K562 (cell line): Measurements from ENCODE around the gene LSP1. TPM values are rescaled to one million over a fixed set of nuclear protein-coding genes. Genes with fewer than 3 reads are reported as not detected.

Experiments used
- ATAC-seq: fragments of 200-7000 bp; cut with Tn5 transposase; 3 replicates; pipeline ENCODE4 v1.9.1; 2020; ENCODE audit warnings: moderate library complexity
- BruUV-seq: library from RNA; stranded (reverse); fragments of 400-500 nt; replicated peaks from 2 replicates; lab custom pipeline; 2021; lab: Mats Ljungman, UMichigan
- CTCF ChIA-PET: fragments of 300-600 bp; formaldehyde crosslinking; extraction: SDS; loops from one replicate; lab custom pipeline; 2021; ENCODE audit warnings: low intra/inter-chr PET ratio; lab: Yijun Ruan, JAX
- POLR2A ChIA-PET: fragments of 300-600, 350-650 bp; sonication (Branson Sonifier 250); formaldehyde crosslinking; extraction: SDS; loops from one replicate; lab custom pipeline; 2021; ENCODE audit warnings: antibody characterized with exemption, inconsistent platforms; lab: Yijun Ruan, JAX
- DNase-seq, 4 experiments: peaks; one replicate each; pipeline versions ENCODE4 v3.0.0 to v3.0.0-alpha.2; 2011 to 2018; ENCODE audit warnings: low spot score in 3 of 4, mixed read lengths in 3 of 4; ENCODE audit errors: extremely low read depth in 1 of 4
- FAIRE-seq: peaks from 2 replicates; lab custom pipeline; 2011; peaks lifted over from hg19 to GRCh38; lab: Jason Lieb, UNC
- H2AFZ ChIP-seq: 2 replicates; pipeline ENCODE4 v1.6.0; 2011; ENCODE audit warnings: low read depth, low read length, control low read depth, inconsistent platforms
- H3K27ac ChIP-seq: fragments of 200-600 bp; 3 replicates; pipeline ENCODE4 v1.8.0; 2011; ENCODE audit warnings: low read depth, mild to moderate bottlenecking, control low read depth, inconsistent platforms, low read length, moderate library complexity, mixed read lengths; ENCODE audit errors: extremely low read depth
- H3K27me3 ChIP-seq, 2 experiments: fragments of 300-600 bp in 1 of 2; 2 replicates in 1 of 2; 3 replicates in 1 of 2; pipeline versions ENCODE4 v1.6.0 to v1.8.0; 2011; ENCODE audit warnings: inconsistent platforms in 2 of 2, low read length in 2 of 2, mild to moderate bottlenecking in 1 of 2, mixed read lengths in 1 of 2, moderate library complexity in 1 of 2; ENCODE audit not compliant: control insufficient read depth in 2 of 2, insufficient read depth in 2 of 2
- H3K36me3 ChIP-seq: fragments of 300-600 bp; 3 replicates; pipeline ENCODE4 v1.8.0; 2011; ENCODE audit warnings: mild to moderate bottlenecking, low read length, inconsistent platforms; ENCODE audit not compliant: control insufficient read depth, insufficient read depth
- H3K4me1 ChIP-seq, 2 experiments: fragments of 200-600 bp in 1 of 2; replicated peaks in 1 of 2; 2 replicates in 1 of 2; 3 replicates in 1 of 2; pipeline versions ENCODE4 v1.5.1 to v1.8.0; 2011; ENCODE audit warnings: inconsistent platforms in 2 of 2, low read length in 2 of 2, mild to moderate bottlenecking in 1 of 2, mixed read lengths in 1 of 2, moderate library complexity in 1 of 2; ENCODE audit not compliant: control insufficient read depth in 2 of 2, insufficient read depth in 2 of 2
- H3K4me2 ChIP-seq: 2 replicates; pipeline ENCODE4 v1.6.1; 2011; ENCODE audit warnings: low read length, control low read depth, inconsistent platforms, mixed read lengths; ENCODE audit not compliant: insufficient read depth
- H3K4me3 ChIP-seq: fragments of 200-600 bp; sonication (generic), shearing (Covaris generic); 2 replicates; pipeline ENCODE4 v1.5.1; 2016; ENCODE audit warnings: control low read depth, inconsistent platforms
- H3K79me2 ChIP-seq: fragments of 200-600 bp; 3 replicates; pipeline ENCODE4 v1.8.0; 2011; ENCODE audit warnings: low read length, inconsistent platforms; ENCODE audit not compliant: control insufficient read depth, insufficient read depth
- H3K9ac ChIP-seq, 2 experiments: 2 replicates each; pipeline versions ENCODE4 v1.6.0 to v1.6.1; 2011; ENCODE audit warnings: low read depth in 2 of 2, low read length in 2 of 2, control low read depth in 1 of 2, inconsistent platforms in 1 of 2, mild to moderate bottlenecking in 1 of 2, mixed read lengths in 1 of 2; ENCODE audit not compliant: insufficient read depth in 1 of 2
- H3K9me1 ChIP-seq: one replicate; pipeline ENCODE4 v1.6.0; 2011; ENCODE audit warnings: inconsistent platforms, mild to moderate bottlenecking, low read length, moderate library complexity; ENCODE audit not compliant: control insufficient read depth, insufficient read depth
- H3K9me3 ChIP-seq: replicated peaks from 2 replicates; pipeline ENCODE4 v1.5.1; 2011; ENCODE audit warnings: low read depth, low read length, inconsistent platforms; ENCODE audit not compliant: control insufficient read depth, insufficient read depth
- H4K20me1 ChIP-seq: replicated peaks from 2 replicates; pipeline ENCODE4 v1.6.1; 2011; ENCODE audit warnings: low read length, inconsistent platforms, mixed read lengths; ENCODE audit not compliant: control insufficient read depth, insufficient read depth
- ARID1B ChIP-seq: fragments of 450-650 bp; IDR thresholded peaks from 2 replicates; pipeline ENCODE4 v1.6.1; 2016; ENCODE audit warnings: antibody characterized with exemption, mild to moderate bottlenecking, inconsistent platforms
- DIDO1 ChIP-seq: fragments of 450-650 bp; IDR thresholded peaks from 2 replicates; pipeline ENCODE4 v1.6.1; 2016; ENCODE audit warnings: low read depth, missing biosample characterization, missing genetic modification characterization
- VEZF1 ChIP-seq: fragments of 200-800 bp; sonication (Bioruptor generic); IDR thresholded peaks from 2 replicates; pipeline ENCODE4 v1.6.1; 2017; ENCODE audit warnings: missing genetic modification characterization, missing compliant biosample characterization
- XRCC5 ChIP-seq: fragments of 200-400 bp; formaldehyde crosslinking; IDR thresholded peaks from 2 replicates; pipeline ENCODE4 v1.6.1; 2017; ENCODE audit warnings: low read depth, mild to moderate bottlenecking, low read length
- ZNF239 ChIP-seq: fragments of 250-450 bp; sonication (Bioruptor Pico); IDR thresholded peaks from 2 replicates; pipeline ENCODE4 v1.4.0; 2020; ENCODE audit warnings: mild to moderate bottlenecking
- ZNF280B ChIP-seq: fragments of 250-450 bp; sonication (Bioruptor Pico); IDR thresholded peaks from 2 replicates; pipeline ENCODE4 v1.5.1; 2021; ENCODE audit warnings: mild to moderate bottlenecking
- WGBS: fragments of 100-300 bp; shearing (Covaris generic); methylation state at CpG from one replicate; pipeline ENCODE4 v1.1.6; 2016; ENCODE audit warnings: low coverage, mixed read lengths; ENCODE audit not compliant: insufficient coverage; ENCODE audit errors: missing lambda C conversion rate; 5-methylcytosine and 5-hydroxymethylcytosine counted together
- in situ Hi-C: fragments of 300-500 bp; cut with MboI; formaldehyde crosslinking; loops from 4 replicates; pipeline ENCODE4 v1.15.0; 2018; ENCODE audit warnings: inconsistent platforms, mixed read lengths
- intact Hi-C: fragments of 100-400 bp; cut with micrococcal nuclease; formaldehyde crosslinking; loops from 2 replicates; pipeline ENCODE4 v1.14.2; 2022
- polyA plus RNA-seq, 8 experiments: library from polyadenylated mRNA; depleted of rRNA in 4 of 8; stranded (reverse) in 5 of 8; unstranded in 3 of 8; fragments of >200 nt; fragmentation: Nextera tagmentation in 2 of 8; fragmentation: Illumina TruSeq in 1 of 8; extraction: Ambion mirVana in 2 of 8; extraction: Trizol in 1 of 8; gene quantifications; 2 replicates each; pipeline versions ENCODE4 v1.2.1 to v1.2.3, GENCODE V29; 2011 to 2014; ENCODE audit warnings: inconsistent platforms in 1 of 8, missing spikeins in 1 of 8
- total RNA-seq, 7 experiments: library from RNA; depleted of rRNA in 6 of 7; stranded (reverse); fragments of >200 nt in 6 of 7; fragmentation: Illumina TruSeq in 2 of 7; extraction: Trizol in 2 of 7; gene quantifications; 2 replicates each; pipeline versions ENCODE4 v1.2.1 to v1.2.3, GENCODE V29; 2011 to 2021; ENCODE audit warnings: low replicate concordance in 1 of 7

Gene LSP1
- total and polyA plus RNA-seq, 9 of the 15 experiments (the other 6 are each of a cell fraction or from before 2014, with no cell fraction given): 0.08 to 2.9 (median 0.65) TPM; not detected in 2

GRCh38 chr11:1936072-1936780, 83.3 kb downstream of the LSP1 start:
- BruUV-seq: no TSS peak
- DNase-seq: no peak
- H3K4me3 ChIP-seq: no peak overlapping the region
- no peaks in the 10 kb centered on the region for H3K9me3 ChIP-seq
- H3K27ac ChIP-seq: no peak overlapping the region
- peaks cover 23 to 74% of the 10 kb centered on the region in 2 experiments; a peak in 4 of 5 replicates for H3K27me3 ChIP-seq
- no peak for ATAC-seq
- no peaks in the 10 kb centered on the region for H3K79me2 ChIP-seq
- H3K4me2 ChIP-seq: no peak overlapping the region
- H3K9ac ChIP-seq: no peak overlapping the region
- no peak overlapping the region for H2AFZ ChIP-seq
- no peaks in the 10 kb centered on the region for H3K9me1 ChIP-seq
- H3K4me1 ChIP-seq: peaks cover 0 to 40% of the 10 kb centered on the region in 2 experiments; a peak in 2 of 5 replicates
- CTCF ChIA-PET: no interaction called here
- intact Hi-C loops: no loop called here
- FAIRE-seq: no peak
- 0 out of 2 replicates have a peak, but pooled peaks cover 5% of the 10 kb centered on the region for H4K20me1 ChIP-seq
- 3% methylated on average over 26 of the region's 34 CpGs for WGBS
- H3K36me3 ChIP-seq: no peaks in the 10 kb centered on the region
- POLR2A ChIA-PET: interaction anchor here (0.9 to 1.0 kb wide), 2 partner anchors 9 to 27 kb away, joined by 3 read pairs; no protein-coding TSS in a partner anchor
- in situ Hi-C loops: no loop called here
- TF ChIP-seq DIDO1 (tag) (no peak), ZNF280B (CRISPR knock-in tag) (no peak), ARID1B (no peak), VEZF1 (CRISPR knock-in tag) (no peak), ZNF239 (CRISPR knock-in tag) (no peak), XRCC5 (no peak)
